ENCODE data around the gene ST8SIA1.

ST8SIA1 gene

DNA sequence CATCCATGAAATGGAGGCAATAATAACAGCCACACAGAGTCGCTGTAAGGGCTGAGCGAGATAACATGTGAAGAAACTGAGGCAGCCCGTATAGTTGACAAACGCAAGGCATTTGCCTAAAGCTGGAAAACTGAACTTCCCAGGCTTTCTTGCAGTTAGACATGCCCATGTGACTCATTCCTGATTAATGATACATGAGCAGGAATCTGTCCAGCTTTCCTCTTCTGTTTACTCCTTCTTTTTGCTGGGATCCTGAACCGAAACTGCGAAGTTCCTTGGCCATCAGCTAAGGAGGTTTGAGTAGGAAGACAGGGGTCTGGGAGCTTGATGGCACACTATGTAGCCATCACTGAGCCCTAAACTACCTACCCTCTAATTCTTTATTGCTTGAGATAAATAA, 52.2 kb downstream of the ST8SIA1 start:
- DNase-seq = no peak

DNA sequence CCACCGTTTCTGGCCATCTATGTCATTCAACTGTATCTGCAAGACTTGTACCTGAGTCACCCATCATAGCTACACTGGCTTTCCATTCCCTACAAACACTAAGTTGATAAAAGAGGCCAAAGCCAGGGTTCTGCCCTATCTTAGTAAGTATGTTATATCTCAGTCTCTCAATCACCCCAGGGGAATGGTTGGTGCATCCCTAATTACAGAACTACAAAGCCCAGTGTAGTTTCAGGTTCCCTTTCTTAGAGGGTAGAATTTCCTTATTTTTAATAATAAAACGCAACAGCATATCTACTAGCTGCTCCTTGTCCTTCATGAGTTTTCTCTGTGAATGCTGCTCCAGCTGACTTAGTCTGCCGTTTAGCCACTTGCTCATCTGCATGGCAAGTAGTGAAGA, 57.6 kb downstream of the ST8SIA1 start:
- no peak for DNase-seq

DNA sequence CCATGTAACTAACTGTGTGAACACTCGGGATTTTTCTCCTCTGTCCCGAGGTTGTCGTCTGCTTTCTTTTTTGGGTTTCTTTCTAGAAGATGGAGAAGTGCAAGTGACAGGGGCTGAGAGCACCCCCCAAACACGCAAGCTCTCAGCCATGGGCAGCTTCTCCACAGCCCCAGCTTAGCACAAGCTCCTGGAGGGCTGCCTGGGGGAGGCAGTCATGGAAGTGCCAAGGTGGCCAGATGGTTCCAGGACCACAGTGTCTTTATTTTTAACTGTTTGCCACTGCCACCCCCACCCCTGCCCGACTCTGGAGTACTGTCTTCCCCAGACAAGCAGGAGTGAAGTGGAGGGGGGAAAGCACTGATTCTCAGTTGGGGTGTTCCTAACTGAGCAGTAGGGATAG, 58.2 kb downstream of the ST8SIA1 start:
- no peak for DNase-seq

DNA sequence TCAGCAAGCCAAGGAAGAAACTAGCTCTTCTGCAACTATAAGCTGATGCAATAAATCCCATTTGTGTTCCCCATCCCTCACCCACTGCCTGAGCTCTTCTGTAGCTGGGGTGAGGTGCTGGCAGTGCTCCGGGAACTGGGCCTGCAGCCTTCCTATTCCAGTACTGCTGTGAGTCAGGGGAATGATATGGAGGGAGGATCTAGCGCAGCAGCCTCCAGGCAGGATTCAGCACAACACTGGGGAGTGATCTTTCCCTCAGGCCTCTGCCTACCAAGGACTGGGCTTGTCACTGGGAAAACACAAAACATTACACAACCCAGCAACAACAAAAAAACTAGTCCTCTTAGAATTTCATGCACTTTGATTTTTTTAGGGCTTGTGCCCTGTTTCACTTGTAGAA, 58.7 kb downstream of the ST8SIA1 start:
- DNase-seq = no peak

DNA sequence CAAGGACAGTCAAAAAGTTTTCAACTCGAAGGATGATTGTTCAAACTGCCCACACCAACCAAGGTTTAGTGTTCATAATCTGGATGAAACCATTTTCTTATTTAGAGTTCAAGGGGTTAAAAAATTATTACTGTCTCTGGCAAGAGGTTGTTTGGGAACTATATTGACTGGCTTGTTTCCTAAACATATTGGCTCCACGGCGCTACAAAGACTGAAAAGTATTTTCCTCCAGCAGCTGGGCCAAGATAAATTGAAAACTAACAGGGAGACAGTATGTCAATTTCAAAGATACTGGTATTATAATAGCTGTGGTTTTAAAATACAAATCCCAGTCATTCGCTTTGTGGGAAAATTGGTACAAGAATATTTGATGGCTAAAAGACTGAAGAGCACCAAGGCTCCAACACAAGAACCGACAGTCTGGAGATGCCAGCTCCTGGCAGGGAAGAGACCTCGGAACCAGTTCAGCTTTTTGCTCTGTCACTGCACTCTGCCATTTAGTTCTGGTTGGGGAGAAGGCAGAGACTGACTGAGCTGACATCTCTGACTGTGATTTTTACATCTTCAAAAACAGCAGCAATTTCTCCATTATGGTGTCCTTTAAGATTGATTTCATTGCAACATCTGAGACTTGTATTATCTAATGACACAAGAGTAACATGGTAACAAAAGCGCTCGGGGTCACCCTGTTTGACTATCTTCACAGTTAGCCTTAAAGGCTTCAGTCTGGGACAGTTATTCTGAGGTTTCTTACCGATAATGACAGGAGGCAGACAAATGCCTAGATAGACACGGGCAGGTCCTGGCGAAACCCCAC, 62.0 kb downstream of the ST8SIA1 start:
- DNase-seq = no peak

DNA sequence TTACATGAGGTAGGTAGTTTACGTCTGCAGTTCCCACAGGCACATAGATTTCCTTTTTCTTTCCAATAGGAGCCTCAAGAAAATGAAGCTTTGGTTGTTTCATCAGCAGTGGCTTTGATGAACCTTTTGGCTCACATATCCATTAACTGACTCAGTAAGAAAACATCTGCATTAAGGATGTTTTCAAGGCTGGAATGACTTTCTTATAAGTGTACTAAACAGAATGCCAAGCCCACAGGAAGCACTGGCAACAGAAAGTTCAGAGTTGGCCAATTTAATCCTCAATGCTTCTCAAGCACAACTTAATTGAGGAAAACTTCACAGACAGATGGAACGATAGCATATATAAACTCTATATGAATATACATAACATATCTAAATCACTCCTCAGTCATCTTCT, 63.5 kb downstream of the ST8SIA1 start:
- DNase-seq = no peak

DNA sequence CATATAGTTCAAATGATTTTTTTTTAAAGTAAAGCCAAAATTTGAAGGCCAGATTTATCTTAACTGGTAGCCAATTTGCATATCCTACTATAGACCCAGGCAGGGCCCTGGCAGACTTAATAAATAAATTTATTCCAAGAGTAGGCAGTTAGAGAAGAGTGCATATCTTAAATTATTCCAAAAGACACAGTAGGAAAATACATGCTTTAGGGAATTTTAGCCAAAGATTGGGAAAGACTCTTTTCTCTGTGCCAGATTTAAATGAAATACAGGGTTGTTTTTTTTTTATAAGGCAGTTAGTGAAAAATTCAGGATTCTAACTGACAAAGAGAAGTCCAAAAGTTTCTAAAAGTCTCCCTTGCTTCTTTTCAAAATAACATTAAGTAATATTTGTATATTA, 65.5 kb downstream of the ST8SIA1 start:
- no peak for DNase-seq

DNA sequence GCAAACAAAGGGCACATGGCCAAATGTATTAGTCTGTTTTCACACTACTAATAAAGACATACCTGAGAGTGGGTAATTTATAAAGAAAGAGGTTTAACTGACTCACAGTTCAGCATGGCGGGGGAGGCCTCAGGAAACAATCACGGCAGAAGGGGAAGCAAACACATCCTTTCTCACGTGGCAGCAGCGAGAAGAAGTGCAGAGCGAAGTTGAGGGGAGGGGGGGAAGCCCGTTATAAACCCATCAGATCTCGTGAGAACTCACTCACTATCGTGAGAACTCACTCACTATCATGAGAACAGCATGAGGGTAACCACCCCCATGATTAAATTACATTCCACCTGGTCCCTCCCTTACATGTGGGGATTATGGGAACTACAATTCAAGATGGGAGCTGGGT, 66.1 kb downstream of the ST8SIA1 start:
- no peak for DNase-seq

DNA sequence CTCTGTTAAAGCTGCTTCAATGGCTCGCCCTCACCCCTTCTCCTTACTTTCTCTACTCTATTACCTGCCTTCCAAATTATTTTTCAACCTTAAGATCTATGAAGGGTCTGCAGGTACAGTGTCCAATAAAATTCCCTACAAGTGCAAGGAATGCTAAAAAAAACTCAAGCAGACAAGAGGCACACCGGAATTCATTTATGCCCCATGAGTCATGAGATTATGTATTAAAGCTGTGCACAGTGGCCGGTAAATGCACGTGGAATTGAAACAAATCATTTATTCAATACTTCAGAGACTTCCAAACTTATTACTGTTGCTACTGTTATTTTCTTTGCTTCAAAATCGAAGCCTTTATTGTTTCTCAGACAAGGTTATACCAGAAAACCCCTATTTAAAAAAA, 68.4 kb downstream of the ST8SIA1 start:
- DNase-seq = no peak

DNA sequence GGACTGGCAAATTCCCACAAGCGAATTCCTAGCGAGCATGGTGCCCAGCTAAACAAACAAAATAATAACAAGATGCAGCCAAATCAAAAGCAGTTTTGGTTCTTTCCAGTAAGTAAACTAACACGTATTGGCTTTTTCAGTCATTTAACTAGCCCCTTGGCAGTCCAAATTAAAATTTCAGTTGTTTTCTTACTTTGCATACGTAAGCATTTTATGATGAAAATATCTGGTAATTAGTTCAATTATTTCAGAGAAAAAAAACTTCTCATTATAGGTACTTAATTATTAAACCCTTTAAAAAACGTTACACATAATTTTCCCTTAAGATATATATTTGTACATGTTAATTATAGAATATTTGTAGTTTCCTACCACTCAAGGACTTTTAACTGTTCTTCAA, 70.1 kb downstream of the ST8SIA1 start:
- no peak for DNase-seq

DNA sequence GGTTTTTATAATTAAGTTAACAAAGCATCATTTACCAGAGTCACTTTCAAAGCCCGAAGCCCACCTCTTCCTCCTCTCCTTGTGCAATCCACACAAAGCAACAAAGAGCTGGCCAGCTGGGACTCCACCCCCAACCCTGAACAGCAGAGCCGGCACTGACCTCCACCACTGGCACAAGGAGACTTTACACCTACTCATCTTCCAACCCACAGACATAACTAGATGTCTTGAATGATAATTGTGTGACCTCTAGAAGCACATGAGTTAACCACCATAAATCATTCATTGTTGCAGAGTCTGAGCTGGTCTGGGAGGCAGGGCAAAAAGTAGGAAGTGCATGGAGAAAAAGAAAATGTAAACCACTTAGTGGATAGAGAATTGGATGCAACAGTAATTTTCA, 72.2 kb downstream of the ST8SIA1 start:
- DNase-seq = no peak

DNA sequence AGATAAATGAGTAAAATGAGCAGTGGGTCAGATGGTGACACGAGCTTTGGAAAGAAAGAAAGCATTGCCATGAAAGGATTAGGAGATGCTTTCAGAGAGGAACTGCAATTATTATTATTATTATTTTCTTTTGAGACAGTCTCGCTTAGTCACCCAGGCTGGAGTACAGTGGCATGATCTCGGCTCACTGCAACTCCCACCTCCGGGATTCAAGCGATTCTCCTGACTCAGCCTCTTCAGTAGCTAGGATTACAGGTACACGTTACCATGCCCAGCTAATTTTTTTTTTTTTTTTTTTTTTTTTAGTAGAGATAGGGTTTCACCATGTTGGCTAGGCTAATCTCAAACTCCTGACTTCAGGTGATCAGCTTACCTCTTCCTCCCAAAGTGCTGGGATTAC, 77.4 kb downstream of the ST8SIA1 start:
- DNase-seq = no peak

DNA sequence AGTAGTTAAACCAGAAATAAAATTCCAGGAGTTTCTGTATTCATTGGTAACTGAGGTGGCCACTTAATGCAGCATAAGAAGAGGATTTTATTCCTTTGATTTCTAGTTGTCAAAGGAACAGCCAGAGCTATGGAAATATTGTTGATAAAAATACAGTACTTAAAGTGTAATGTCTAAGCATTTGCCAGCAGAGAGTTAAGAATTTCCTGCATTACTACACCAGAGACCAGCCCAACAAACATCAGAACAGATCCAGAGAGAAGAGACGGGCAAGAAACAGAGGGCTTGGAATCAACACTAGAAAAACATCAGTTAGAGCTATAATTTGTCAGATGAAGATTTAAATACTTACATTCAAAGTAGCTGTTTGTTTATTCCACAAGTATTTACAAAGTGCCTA, 77.9 kb downstream of the ST8SIA1 start:
- no peak for DNase-seq

DNA sequence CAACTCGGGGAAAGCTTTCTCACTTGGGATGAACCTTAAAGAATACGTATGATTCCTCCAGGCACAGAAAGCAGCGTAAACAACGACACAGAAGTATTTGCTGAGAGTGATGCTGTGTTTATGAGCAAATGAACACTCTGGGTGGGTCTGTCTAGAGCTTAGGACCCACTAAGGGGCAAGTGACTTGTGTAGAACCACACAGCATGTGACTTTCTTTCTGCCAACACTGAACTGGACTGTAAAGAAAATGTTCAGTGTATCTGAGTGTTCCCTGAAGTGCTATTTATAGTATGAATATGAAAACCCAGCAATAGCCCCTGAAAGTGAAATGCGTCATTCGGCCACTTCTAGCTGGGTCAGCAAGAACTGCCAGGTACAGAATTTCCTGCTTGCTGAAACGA, 78.5 kb downstream of the ST8SIA1 start:
- no peak for DNase-seq

DNA sequence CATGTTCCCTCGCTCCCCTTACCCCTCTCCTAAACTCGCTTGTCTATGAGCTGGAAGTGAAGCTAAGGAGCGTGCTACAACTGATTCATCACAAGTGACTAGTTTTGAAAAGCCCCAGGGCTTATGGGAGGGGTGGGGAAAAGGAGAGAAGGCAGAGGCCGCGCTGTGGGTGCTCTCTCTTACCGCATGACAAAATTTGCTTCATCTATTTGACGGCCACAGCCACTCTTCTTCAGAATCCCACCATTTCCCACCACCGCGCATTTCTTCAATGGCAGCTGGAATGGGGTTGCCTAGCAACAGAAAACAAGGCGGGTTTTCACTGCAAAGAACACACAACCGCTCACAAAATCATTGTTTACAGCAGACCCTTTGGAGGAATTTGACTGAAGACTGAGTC, 79.4 kb downstream of the ST8SIA1 start:
- no peak for DNase-seq

DNA sequence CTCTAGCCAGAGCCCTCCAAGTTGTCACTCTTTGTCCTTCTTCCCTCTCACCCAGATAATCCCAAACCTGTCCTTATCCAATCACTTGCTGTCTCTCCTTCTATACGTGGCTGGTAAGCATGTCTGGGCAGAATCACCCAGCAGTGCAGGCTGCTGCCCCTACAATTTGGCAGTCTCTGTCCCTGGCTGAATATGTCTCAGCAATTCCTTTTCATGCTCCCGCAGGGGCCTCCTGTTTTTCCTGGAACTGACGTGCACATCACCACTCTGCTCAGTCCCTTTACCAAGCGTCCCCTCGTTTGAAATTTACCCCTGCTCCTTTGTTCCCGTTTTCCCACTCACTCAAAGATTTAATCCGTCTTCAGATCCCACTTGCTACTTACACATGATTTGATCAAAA, 80.0 kb downstream of the ST8SIA1 start:
- DNase-seq = no peak

DNA sequence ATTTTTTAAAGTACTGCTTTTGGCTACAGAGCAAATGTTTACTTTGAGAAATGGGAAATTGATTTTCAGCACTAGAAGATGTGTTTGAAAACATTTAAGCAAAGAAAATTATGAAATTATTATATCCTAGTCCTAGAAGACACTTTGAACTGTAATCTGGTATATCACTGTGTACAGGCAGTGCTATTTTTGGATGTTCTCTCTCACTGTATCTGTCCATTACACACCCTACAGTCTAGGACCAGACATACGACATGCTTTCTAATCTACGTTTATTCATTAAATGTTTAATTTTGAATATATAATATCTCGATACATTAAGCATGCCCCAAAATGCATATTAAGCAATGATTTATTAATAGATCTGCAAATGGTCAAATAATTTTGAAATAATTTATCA, 82.5 kb downstream of the ST8SIA1 start:
- no peak for DNase-seq

DNA sequence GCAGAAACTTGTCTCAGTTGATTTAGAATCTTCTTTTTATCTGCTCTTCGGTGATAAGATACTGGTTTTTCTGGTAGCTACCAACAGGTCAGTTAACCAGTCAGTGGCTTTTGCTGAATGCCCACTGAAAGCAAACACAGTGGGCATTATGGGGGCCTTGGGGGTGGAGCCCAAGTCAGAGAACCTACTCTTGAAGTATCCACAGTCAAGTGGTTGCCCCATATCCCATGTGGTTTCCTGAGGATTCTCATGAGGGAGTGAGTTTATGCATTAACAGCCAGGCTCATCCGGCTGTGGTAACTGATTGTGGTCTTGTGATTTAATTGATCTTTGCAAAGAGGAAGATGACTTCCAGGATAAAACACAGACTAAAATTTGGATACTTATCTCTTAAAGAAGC, 83.7 kb downstream of the ST8SIA1 start:
- no peak for DNase-seq

DNA sequence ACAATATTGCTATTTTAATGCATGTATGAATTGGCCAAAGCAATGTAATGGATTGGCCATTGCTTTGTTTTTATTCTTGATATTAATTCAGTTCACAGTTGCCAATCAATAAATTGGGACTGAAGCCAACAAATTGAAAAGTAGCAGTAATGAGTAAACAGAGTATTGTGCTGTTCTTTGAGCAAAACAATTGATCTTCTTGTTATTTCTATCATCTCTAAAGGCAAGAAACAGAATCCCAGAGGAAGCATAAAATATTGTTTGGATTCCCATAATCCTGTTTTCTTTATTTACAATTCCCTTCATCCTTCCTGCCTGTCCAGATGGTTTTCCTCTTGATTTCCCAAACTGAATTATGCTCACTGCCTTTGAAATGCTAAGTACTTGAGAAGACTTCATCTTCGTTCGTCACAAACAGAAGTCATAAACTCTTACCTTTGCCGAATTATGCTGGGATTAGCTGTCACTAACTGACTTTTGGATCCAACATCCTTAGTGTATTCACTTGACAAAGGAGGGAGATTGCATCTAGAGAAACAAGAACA, 85.9 kb downstream of the ST8SIA1 start:
- no peak for DNase-seq

DNA sequence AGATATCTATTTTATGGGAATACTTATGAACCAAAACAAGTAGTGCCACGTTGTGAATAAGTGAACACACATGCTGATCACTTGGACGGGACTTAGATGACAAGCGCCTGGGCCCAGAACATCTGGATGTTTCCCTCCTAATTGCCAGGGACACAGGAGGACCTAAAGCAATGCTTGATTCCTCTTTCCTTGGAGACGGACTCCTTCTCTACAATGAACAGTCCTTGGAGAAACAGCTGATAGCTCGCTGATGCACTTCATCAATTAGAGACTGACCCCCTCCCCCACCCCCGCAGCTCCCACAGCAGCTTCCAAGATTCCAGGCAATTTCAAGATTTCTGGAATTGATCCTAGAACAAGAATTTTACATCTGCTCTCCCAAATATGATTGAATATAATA, 86.4 kb downstream of the ST8SIA1 start:
- no peak for DNase-seq

DNA sequence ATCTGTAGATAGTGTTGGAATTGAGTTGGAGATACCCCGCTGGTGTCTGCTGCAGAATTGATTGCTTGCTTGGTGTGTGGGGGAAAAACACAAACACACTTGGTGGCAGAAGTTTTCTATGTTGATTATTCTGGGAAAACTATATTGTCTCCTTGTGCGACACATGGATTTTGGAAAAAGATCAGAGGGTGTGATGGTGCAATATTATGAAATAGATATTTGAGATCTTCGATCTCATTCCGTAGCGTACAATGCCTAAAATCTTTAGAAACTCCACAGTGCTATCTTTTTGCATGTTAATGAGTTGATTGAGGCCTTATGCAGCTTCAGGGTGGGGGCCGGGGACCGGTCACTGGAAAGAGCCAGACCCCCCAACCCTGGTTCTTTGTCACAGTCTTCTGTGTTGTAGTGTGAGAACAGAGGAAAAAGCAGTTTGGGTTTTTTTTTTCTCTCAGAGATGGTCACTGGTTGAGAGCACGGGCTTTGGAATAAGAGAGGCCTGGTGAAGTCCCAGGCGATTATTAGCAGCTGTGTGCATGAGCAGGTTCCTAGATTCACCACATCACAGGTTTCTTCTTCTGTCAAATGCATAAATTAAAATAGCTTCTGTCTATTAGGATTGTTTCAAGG, 88.2 kb downstream of the ST8SIA1 start:
- no peak for DNase-seq

DNA sequence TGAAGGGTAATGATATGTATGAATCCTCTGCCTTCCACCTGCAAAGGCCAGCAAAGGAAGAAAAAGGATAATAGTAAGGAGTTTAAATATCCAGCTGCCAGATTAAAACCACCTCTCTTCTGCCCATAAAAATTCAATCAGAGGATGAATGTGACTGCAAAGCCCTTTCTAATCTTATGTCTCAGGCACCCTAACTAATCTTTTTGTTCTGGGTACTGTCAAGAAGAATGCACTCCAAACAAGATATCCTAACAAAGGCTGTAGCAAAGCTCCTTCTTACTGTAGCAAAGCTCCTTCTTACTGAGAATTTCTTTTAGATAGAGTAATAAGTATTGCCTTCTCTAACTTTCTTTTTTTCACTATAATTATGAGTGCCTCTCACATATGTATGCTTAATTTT, 91.8 kb downstream of the ST8SIA1 start:
- no peak for DNase-seq

DNA sequence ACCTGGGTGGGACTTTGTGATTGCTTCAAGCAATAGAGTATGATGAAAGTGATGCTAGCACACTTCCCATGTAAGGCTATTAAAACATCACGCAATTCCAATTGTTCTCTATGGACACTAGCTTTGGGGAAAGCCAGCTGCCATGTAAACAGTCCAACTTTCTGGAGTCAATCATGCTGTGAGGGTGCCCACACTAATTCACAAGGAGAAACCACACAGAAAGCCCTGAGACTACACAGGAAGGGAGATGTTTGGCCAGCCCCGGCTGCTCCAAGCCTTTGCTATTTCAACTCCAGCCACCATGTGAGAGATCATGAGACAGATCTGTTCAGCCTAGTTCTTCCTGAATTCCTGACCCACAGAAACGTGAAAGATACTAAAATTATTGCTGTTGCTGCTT, 96.3 kb downstream of the ST8SIA1 start:
- no peak for DNase-seq

DNA sequence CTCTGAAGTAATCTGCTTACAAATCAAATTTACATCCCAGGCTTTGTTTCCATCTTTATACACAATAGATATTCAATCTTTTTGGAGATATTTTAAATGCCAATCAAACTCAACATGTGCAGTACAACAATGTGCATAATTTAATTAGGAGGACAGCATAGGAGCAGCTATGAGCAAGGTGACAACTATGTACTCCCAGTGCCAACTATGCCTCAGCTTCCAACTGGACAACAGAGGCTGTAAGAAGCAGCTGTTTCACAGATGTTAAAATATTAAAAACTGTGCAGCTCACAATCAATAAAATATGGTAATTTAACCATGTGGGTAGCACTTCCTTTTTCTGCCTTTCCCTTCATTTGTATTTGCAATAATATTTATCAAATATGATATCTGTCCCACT, 99.9 kb downstream of the ST8SIA1 start:
- no peak for DNase-seq

DNA sequence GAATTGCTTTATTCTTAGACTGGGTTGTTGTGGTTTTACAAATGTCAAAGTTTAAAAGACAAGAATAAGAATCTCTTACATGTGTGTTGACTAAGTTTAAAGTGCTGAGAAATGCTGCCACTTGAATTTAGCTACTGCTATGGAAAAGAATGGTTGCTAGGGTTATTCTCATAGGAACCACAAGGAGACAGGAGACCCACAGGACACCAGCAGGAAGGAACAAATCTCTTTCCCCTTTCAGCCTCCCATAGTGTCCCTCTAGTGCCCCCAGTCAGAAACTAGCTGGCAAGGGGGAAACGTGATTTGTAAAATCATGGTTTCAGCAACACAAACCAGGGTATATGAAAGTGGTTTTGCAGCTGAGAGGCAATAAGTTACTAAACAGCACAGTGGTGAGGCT, 102.7 kb downstream of the ST8SIA1 start:
- no peak for DNase-seq

Data from stimulated activated CD4-positive, alpha-beta T cell treated with anti-CD3 and anti-CD28 coated beads, Interleukin-2, amount 100 ng/mL, for 24 hours (primary cell).